Activated naive CD8-positive, alpha-beta T cell treated with anti-CD3 and anti-CD28 coated beads for 36 hours (primary cell): Measurements from ENCODE around the gene RUFY2. TPM values are rescaled to one million over a fixed set of nuclear protein-coding genes. Genes with fewer than 3 reads are reported as not detected.

Experiments
- DNase-seq: peaks from one replicate; pipeline ENCODE4 v3.0.0; 2021
- H3K27ac Mint-ChIP-seq: one replicate; pipeline ENCODE4 v1.8.0; 2022; ENCODE audit warnings: mild to moderate bottlenecking, moderate library complexity, mixed read lengths
- H3K27me3 Mint-ChIP-seq: one replicate; pipeline ENCODE4 v1.8.0; 2022; ENCODE audit warnings: mild to moderate bottlenecking, mixed read lengths
- H3K36me3 Mint-ChIP-seq: one replicate; pipeline ENCODE4 v1.8.0; 2021; ENCODE audit warnings: mild to moderate bottlenecking, mixed read lengths
- H3K4me1 Mint-ChIP-seq: one replicate; pipeline ENCODE4 v1.8.0; 2021; ENCODE audit warnings: mixed read lengths
- H3K4me3 Mint-ChIP-seq: one replicate; pipeline ENCODE4 v1.8.0; 2022; ENCODE audit warnings: mild to moderate bottlenecking, moderate library complexity, mixed read lengths
- H3K9me3 Mint-ChIP-seq: one replicate; pipeline ENCODE4 v1.8.0; 2022; ENCODE audit warnings: mixed read lengths
- total RNA-seq, 2 experiments: library from RNA; stranded (reverse); gene quantifications; one replicate each; pipeline ENCODE4 v1.2.3, GENCODE V29; 2021

The RUFY2 gene
- total RNA-seq, 2 experiments from 2014 or later: 7.1 TPM

- DNase-seq: no peak
- no peak overlapping the region for H3K4me3 Mint-ChIP-seq
- no peaks in the 10 kb centered on the region for H3K36me3 Mint-ChIP-seq
- H3K9me3 Mint-ChIP-seq: no peaks in the 10 kb centered on the region
- H3K27ac Mint-ChIP-seq: no peak overlapping the region
- no peaks in the 10 kb centered on the region for H3K27me3 Mint-ChIP-seq
- H3K4me1 Mint-ChIP-seq: peaks cover 19% of the 10 kb centered on the region
Measured at GRCh38 chr10:68402276-68402675, 4.8 kb downstream of the RUFY2 start.

GRCh38 chr10:68397005-68397404, 10.1 kb downstream of the RUFY2 start:
- Mint-ChIP-seq H3K27ac (no peak overlapping the region), H3K27me3 (no peaks in the 10 kb centered on the region), H3K4me1 (peaks cover 2% of the 10 kb centered on the region), H3K9me3 (no peaks in the 10 kb centered on the region), H3K4me3 (no peak overlapping the region), H3K36me3 (peaks cover 2% of the 10 kb centered on the region)
- DNase-seq: no peak

- Mint-ChIP-seq H3K27ac (no peak overlapping the region), H3K4me1 (no peaks in the 10 kb centered on the region), H3K36me3 (no peaks in the 10 kb centered on the region), H3K4me3 (no peak overlapping the region), H3K27me3 (no peaks in the 10 kb centered on the region), H3K9me3 (no peaks in the 10 kb centered on the region)
- no peak for DNase-seq
Measured at GRCh38 chr10:68385740-68386139, 21.3 kb downstream of the RUFY2 start.

- no peak for DNase-seq
- Mint-ChIP-seq H3K36me3 (peaks cover 51% of the 10 kb centered on the region), H3K4me1 (no peaks in the 10 kb centered on the region), H3K4me3 (no peak overlapping the region), H3K9me3 (peaks cover 10% of the 10 kb centered on the region), H3K27me3 (no peaks in the 10 kb centered on the region), H3K27ac (no peak overlapping the region)
Measured at GRCh38 chr10:68371604-68372003, 35.5 kb downstream of the RUFY2 start.

- Mint-ChIP-seq H3K27me3 (no peaks in the 10 kb centered on the region), H3K36me3 (peaks cover 19% of the 10 kb centered on the region), H3K9me3 (peaks cover 7% of the 10 kb centered on the region), H3K4me1 (no peaks in the 10 kb centered on the region), H3K4me3 (no peak overlapping the region), H3K27ac (no peak overlapping the region)
- no peak for DNase-seq
Measured at GRCh38 chr10:68367121-68367520, 40.0 kb downstream of the RUFY2 start.

- H3K27ac Mint-ChIP-seq: no peak overlapping the region
- no peak overlapping the region for H3K4me3 Mint-ChIP-seq
- no peaks in the 10 kb centered on the region for H3K27me3 Mint-ChIP-seq
- peaks cover 5% of the 10 kb centered on the region for H3K9me3 Mint-ChIP-seq
- no peak for DNase-seq
- no peaks in the 10 kb centered on the region for H3K4me1 Mint-ChIP-seq
- H3K36me3 Mint-ChIP-seq: peaks cover 14% of the 10 kb centered on the region
Measured at GRCh38 chr10:68366600-68366999, 40.5 kb downstream of the RUFY2 start.

- Mint-ChIP-seq H3K4me3 (no peak overlapping the region), H3K36me3 (peaks cover 6% of the 10 kb centered on the region), H3K27me3 (no peaks in the 10 kb centered on the region), H3K27ac (peak overlapping the region; percentile 58), H3K9me3 (peaks cover 2% of the 10 kb centered on the region), H3K4me1 (no peaks in the 10 kb centered on the region)
- no peak for DNase-seq
Measured at GRCh38 chr10:68365611-68366010, 41.5 kb downstream of the RUFY2 start.

GRCh38 chr10:68364101-68364886, 42.8 kb downstream of the RUFY2 start:
- Mint-ChIP-seq H3K4me1 (no peaks in the 10 kb centered on the region), H3K4me3 (no peak overlapping the region), H3K36me3 (no peaks in the 10 kb centered on the region), H3K27ac (no peak overlapping the region), H3K9me3 (no peaks in the 10 kb centered on the region), H3K27me3 (no peaks in the 10 kb centered on the region)
- no peak for DNase-seq

- no peak for DNase-seq
- no peaks in the 10 kb centered on the region for H3K9me3 Mint-ChIP-seq
- no peaks in the 10 kb centered on the region for H3K4me1 Mint-ChIP-seq
- H3K4me3 Mint-ChIP-seq: no peak overlapping the region
- no peaks in the 10 kb centered on the region for H3K27me3 Mint-ChIP-seq
- H3K36me3 Mint-ChIP-seq: no peaks in the 10 kb centered on the region
- H3K27ac Mint-ChIP-seq: no peak overlapping the region
Measured at GRCh38 chr10:68362590-68362989, 44.5 kb downstream of the RUFY2 start.

GRCh38 chr10:68359189-68359588, 47.9 kb downstream of the RUFY2 start:
- no peak for DNase-seq
- no peaks in the 10 kb centered on the region for H3K4me1 Mint-ChIP-seq

GRCh38 chr10:68353537-68353936, 53.5 kb downstream of the RUFY2 start:
- Mint-ChIP-seq H3K4me1 (peaks cover 4% of the 10 kb centered on the region), H3K36me3 (no peaks in the 10 kb centered on the region), H3K9me3 (no peaks in the 10 kb centered on the region), H3K4me3 (no peak overlapping the region), H3K27me3 (no peaks in the 10 kb centered on the region), H3K27ac (no peak overlapping the region)
- no peak for DNase-seq

More at GRCh38 chr10:68359189-68359588, 47.9 kb downstream of the RUFY2 start:
- H3K27me3 Mint-ChIP-seq: no peaks in the 10 kb centered on the region
- H3K27ac Mint-ChIP-seq: no peak overlapping the region
- no peaks in the 10 kb centered on the region for H3K9me3 Mint-ChIP-seq
- H3K4me3 Mint-ChIP-seq: no peak overlapping the region
- H3K36me3 Mint-ChIP-seq: no peaks in the 10 kb centered on the region

GRCh38 chr10:68348265-68348741, 58.8 kb downstream of the RUFY2 start:
- DNase-seq: peak; percentile 30
- Mint-ChIP-seq H3K27me3 (no peaks in the 10 kb centered on the region), H3K4me1 (peaks cover 13% of the 10 kb centered on the region), H3K9me3 (no peaks in the 10 kb centered on the region), H3K4me3 (no peak overlapping the region), H3K27ac (peak overlapping the region; percentile 76), H3K36me3 (peaks cover 12% of the 10 kb centered on the region)

- no peak overlapping the region for H3K4me3 Mint-ChIP-seq
- H3K9me3 Mint-ChIP-seq: no peaks in the 10 kb centered on the region
- H3K36me3 Mint-ChIP-seq: peaks cover 19% of the 10 kb centered on the region
- H3K4me1 Mint-ChIP-seq: peaks cover 18% of the 10 kb centered on the region
- no peak for DNase-seq
- no peaks in the 10 kb centered on the region for H3K27me3 Mint-ChIP-seq
- peak overlapping the region; percentile 63 for H3K27ac Mint-ChIP-seq
Measured at GRCh38 chr10:68346774-68347173, 60.3 kb downstream of the RUFY2 start.

- Mint-ChIP-seq H3K4me3 (no peak overlapping the region), H3K27me3 (no peaks in the 10 kb centered on the region), H3K36me3 (peaks cover 24% of the 10 kb centered on the region), H3K9me3 (no peaks in the 10 kb centered on the region), H3K27ac (no peak overlapping the region), H3K4me1 (peaks cover 26% of the 10 kb centered on the region)
- no peak for DNase-seq
Measured at GRCh38 chr10:68345621-68346020, 61.5 kb downstream of the RUFY2 start.

- peaks cover 35% of the 10 kb centered on the region for H3K4me1 Mint-ChIP-seq
- H3K4me3 Mint-ChIP-seq: no peak overlapping the region
- peaks cover 41% of the 10 kb centered on the region for H3K36me3 Mint-ChIP-seq
- H3K27me3 Mint-ChIP-seq: no peaks in the 10 kb centered on the region
- H3K27ac Mint-ChIP-seq: peak overlapping the region; percentile 31
- DNase-seq: no peak
- no peaks in the 10 kb centered on the region for H3K9me3 Mint-ChIP-seq
Measured at GRCh38 chr10:68342909-68343516, 64.1 kb downstream of the RUFY2 start.
